Lung (tissue), 12 donors: Measurements from ENCODE around the gene ACLY. TPM values are rescaled to one million over a fixed set of nuclear protein-coding genes. Genes with fewer than 3 reads are reported as not detected.
A peak's percentile ranks its signal among the peaks of the same experiment; 100 is the strongest.
"Not testable (repeated sequence)": the region's sequence is repeated elsewhere in the genome, so short reads cannot be mapped to it uniquely, and the experiment has no call there.

Source experiments
- ATAC-seq: fragments of 200-7000 bp; cut with Tn5 transposase; one replicate; pipeline ENCODE4 v1.9.1; 2020; ENCODE audit warnings: moderate number of reproducible peaks; ENCODE audit not compliant: insufficient read depth, low FRiP score
- DNase-seq, 3 donors: peaks; one replicate each; pipeline ENCODE4 v3.0.0-alpha.2; 2013 to 2017
- H3K27ac ChIP-seq, 2 donors: one replicate each; pipeline ENCODE4 v1.5.1; 2013; ENCODE audit warnings: mild to moderate bottlenecking in 2 of 2, moderate library complexity in 2 of 2, control low read depth in 1 of 2, inconsistent platforms in 1 of 2, low read depth in 1 of 2, low read length in 1 of 2
- H3K27me3 ChIP-seq, 3 donors: one replicate each; pipeline ENCODE4 v1.5.1; 2013; ENCODE audit warnings: low read length in 2 of 3; ENCODE audit not compliant: control insufficient read depth in 3 of 3, insufficient read depth in 3 of 3
- H3K36me3 ChIP-seq, 4 donors: one replicate each; pipeline ENCODE4 v1.5.1; 2013; ENCODE audit warnings: low read length in 4 of 4, mild to moderate bottlenecking in 1 of 4, moderate library complexity in 1 of 4; ENCODE audit not compliant: control insufficient read depth in 4 of 4, insufficient read depth in 4 of 4
- H3K4me1 ChIP-seq, 5 donors: one replicate each; pipeline ENCODE4 v1.5.1; 2013; ENCODE audit warnings: low read length in 5 of 5, mild to moderate bottlenecking in 2 of 5, moderate library complexity in 1 of 5; ENCODE audit not compliant: control insufficient read depth in 5 of 5, insufficient read depth in 5 of 5
- H3K4me3 ChIP-seq: one replicate; pipeline ENCODE4 v1.5.1; 2013; ENCODE audit warnings: mild to moderate bottlenecking, control low read depth, moderate library complexity
- H3K9ac ChIP-seq, 2 donors: one replicate each; pipeline ENCODE4 v1.5.1; 2013; ENCODE audit warnings: low read length in 2 of 2, control low read depth in 1 of 2; ENCODE audit not compliant: insufficient read depth in 1 of 2
- H3K9me3 ChIP-seq, 4 donors: one replicate each; pipeline ENCODE4 v1.5.1; 2013; ENCODE audit warnings: low read length in 3 of 4, mild to moderate bottlenecking in 1 of 4, moderate library complexity in 1 of 4; ENCODE audit not compliant: control insufficient read depth in 4 of 4, insufficient read depth in 3 of 4
- CTCF ChIP-seq: IDR thresholded peaks from 2 replicates; pipeline ENCODE4 v1.5.1; 2012; ENCODE audit warnings: mild to moderate bottlenecking; ENCODE audit errors: control extremely low read depth, extremely low read depth
- WGBS, 2 donors: extraction: QIAGEN DNeasy Blood & Tissue Kit; methylation state at CpG; one replicate each; pipeline ENCODE4 v1.1.7; 2013; 5-methylcytosine and 5-hydroxymethylcytosine counted together
- polyA plus RNA-seq, 2 donors: library from polyadenylated mRNA; stranded (reverse); fragments of 200-250 nt; gene quantifications; one replicate each; pipeline ENCODE4 v1.2.1, GENCODE V29; 2013
- total RNA-seq, 2 donors: library from RNA; depleted of rRNA in 1 of 2; stranded (reverse); fragments of >200 nt in 1 of 2; gene quantifications; one replicate each; pipeline ENCODE4 v1.2.1, GENCODE V29; 2014 to 2021
- donor health status: control.
- donor health status: control.
- donor health status: Bipolar disorder and iron deficiency.
- donor health status: healthy.
- donor health status: DM: yes; HTN: yes; CAD: no.

Gene ACLY
- total and polyA plus RNA-seq, 4 donors: 27.5 to 158 (median 79.0) TPM

- H3K9ac ChIP-seq: no peak overlapping the region
- no peaks in the 10 kb centered on the region for H3K27me3 ChIP-seq
- 84 to 89% methylated on average over 6 of the region's 6 CpGs for WGBS, 2 donors
- H3K9me3 ChIP-seq: no peaks in the 10 kb centered on the region
- no peak for DNase-seq
- H3K36me3 ChIP-seq: peaks cover 27 to 70% (median 44%) of the 10 kb centered on the region in 4 donors
- no peak overlapping the region for H3K27ac ChIP-seq
- no peak for TF ChIP-seq CTCF
- H3K4me1 ChIP-seq: no peaks in the 10 kb centered on the region
- H3K4me3 ChIP-seq: no peak overlapping the region
- no peak for ATAC-seq
These were observed 30.3 kb downstream of the ACLY start for GRCh38 chr17:41888332-41888965.

- Histone ChIP-seq H3K9ac (no peak overlapping the region), H3K4me3 (no peak overlapping the region), H3K4me1 (no peaks in the 10 kb centered on the region), H3K36me3 (peaks cover 26 to 58% (median 36%) of the 10 kb centered on the region in 4 donors), H3K27ac (no peak overlapping the region), H3K9me3 (no peaks in the 10 kb centered on the region), H3K27me3 (no peaks in the 10 kb centered on the region)
- ATAC-seq: no peak
- TF ChIP-seq CTCF: no peak
- peak in 1 of 3 donors; percentile 26 for DNase-seq
- WGBS, 2 donors: 91 to 92% methylated on average over 6 of the region's 6 CpGs
These were observed 33.0 kb downstream of the ACLY start for GRCh38 chr17:41885733-41886132.

- no peak overlapping the region for H3K27ac ChIP-seq
- no peaks in the 10 kb centered on the region for H3K9me3 ChIP-seq
- no peak overlapping the region for H3K4me3 ChIP-seq
- TF ChIP-seq CTCF: no peak
- H3K36me3 ChIP-seq: peaks cover 31 to 57% (median 41%) of the 10 kb centered on the region in 4 donors
- no peaks in the 10 kb centered on the region for H3K27me3 ChIP-seq
- DNase-seq: no peak
- WGBS, 2 donors: 90 to 97% methylated on average over 6 of the region's 6 CpGs
- ATAC-seq: no peak
- H3K9ac ChIP-seq: no peak overlapping the region
- no peaks in the 10 kb centered on the region for H3K4me1 ChIP-seq
These were observed 36.0 kb downstream of the ACLY start for GRCh38 chr17:41882756-41883155.

GRCh38 chr17:41880130-41880529, 38.6 kb downstream of the ACLY start:
- TF ChIP-seq CTCF: no peak
- Histone ChIP-seq H3K4me3 (no peak overlapping the region), H3K9ac (no peak overlapping the region), H3K36me3 (peaks cover 24 to 37% (median 31%) of the 10 kb centered on the region in 4 donors), H3K9me3 (no peaks in the 10 kb centered on the region), H3K27ac (no peak overlapping the region), H3K4me1 (no peaks in the 10 kb centered on the region), H3K27me3 (no peaks in the 10 kb centered on the region)
- WGBS, 2 donors: 88 to 89% methylated on average over 4 of the region's 4 CpGs
- no peak for DNase-seq
- no peak for ATAC-seq

- H3K4me3 ChIP-seq, H3K9ac ChIP-seq, H3K9me3 ChIP-seq, DNase-seq, ATAC-seq, H3K4me1 ChIP-seq, H3K27ac ChIP-seq, H3K27me3 ChIP-seq: not testable (repeated sequence)
- 96 to 99% methylated on average over 6 to 9 of the region's 9 CpGs for WGBS, 2 donors
- H3K36me3 ChIP-seq: peaks cover 19 to 47% (median 28%) of the 10 kb centered on the region in 4 donors
These were observed 44.5 kb downstream of the ACLY start for GRCh38 chr17:41874293-41874670.
